ENCODE data around the gene ANO2. TPM values are rescaled to one million over a fixed set of nuclear protein-coding genes. Genes with fewer than 3 reads are reported as not detected.

Gene ANO2
- total RNA-seq, 1 experiment from 2014 or later, result not detected

- Histone ChIP-seq H3F3A (ENCODE audit: low read length, unreplicated experiment) (no peaks in the 10 kb centered on the region), H3K4me1 (ENCODE audit: insufficient read depth, low read length) (no peaks in the 10 kb centered on the region), H3K4me2 (ENCODE audit: low read length) (no peak overlapping the region), H3K9me3 (ENCODE audit: low read length) (no peaks in the 10 kb centered on the region), H3K79me2 (ENCODE audit: low read length) (no peaks in the 10 kb centered on the region), H3K27ac (ENCODE audit: low read length) (no peak overlapping the region), H3K27me3 (ENCODE audit: low read length) (peaks cover 40% of the 10 kb centered on the region), H3K36me3 (ENCODE audit: low read depth, low read length) (no peaks in the 10 kb centered on the region), H4K20me1 (ENCODE audit: low read length) (no peaks in the 10 kb centered on the region), H3K9me2 (replicated peaks; ENCODE audit: low read length) (no peaks in the 10 kb centered on the region), H2AFZ (ENCODE audit: low read length) (no peak overlapping the region), H3K9ac (ENCODE audit: low read length) (no peak overlapping the region), H3K4me3 (ENCODE audit: low read length) (no peak overlapping the region)
- ChIA-PET CTCF (no interaction called here), POLR2A (ENCODE audit: unreplicated experiment) (no interaction called here)
- ATAC-seq (no peak), DNase-seq (no peak)
- TF ChIP-seq CTCF (conservative IDR thresholded peaks at IDR 0.05; ENCODE audit: low read depth, low read length), result no peak
- no peak for TF ChIP-seq EZH2 (IDR thresholded peaks at IDR 0.05; ENCODE audit: low read length, unreplicated experiment)
- TF ChIP-seq EZH2phosphoT487 (IDR thresholded peaks at IDR 0.05; ENCODE audit: borderline replicate concordance, low read length), result no peak
- no TSS peak for BruUV-seq (replicated peaks)
- intact Hi-C loops (cut with micrococcal nuclease), result no loop called here
Observed at GRCh38 chr12:5969974-5970690, 25.1 kb upstream of the ANO2 start.

- Histone ChIP-seq H3K36me3 (ENCODE audit: low read depth, low read length) (no peaks in the 10 kb centered on the region), H3K27me3 (ENCODE audit: low read length) (peaks cover 33% of the 10 kb centered on the region), H3K9me2 (replicated peaks; ENCODE audit: low read length) (no peaks in the 10 kb centered on the region), H3K4me1 (ENCODE audit: insufficient read depth, low read length) (no peaks in the 10 kb centered on the region), H3K4me3 (ENCODE audit: low read length) (no peak overlapping the region), H3K4me2 (ENCODE audit: low read length) (no peak overlapping the region), H3K27ac (ENCODE audit: low read length) (no peak overlapping the region), H3K9me3 (ENCODE audit: low read length) (no peaks in the 10 kb centered on the region), H4K20me1 (ENCODE audit: low read length) (no peaks in the 10 kb centered on the region), H2AFZ (ENCODE audit: low read length) (no peak overlapping the region), H3K79me2 (ENCODE audit: low read length) (no peaks in the 10 kb centered on the region), H3K9ac (ENCODE audit: low read length) (no peak overlapping the region), H3F3A (ENCODE audit: low read length, unreplicated experiment) (no peaks in the 10 kb centered on the region)
- TF ChIP-seq EZH2 (IDR thresholded peaks at IDR 0.05; ENCODE audit: low read length, unreplicated experiment), result no peak
- no peak for TF ChIP-seq EZH2phosphoT487 (IDR thresholded peaks at IDR 0.05; ENCODE audit: borderline replicate concordance, low read length)
- TF ChIP-seq CTCF (conservative IDR thresholded peaks at IDR 0.05; ENCODE audit: low read depth, low read length), result no peak
- CTCF ChIA-PET, result no interaction called here
- no peak for DNase-seq
- no TSS peak for BruUV-seq (replicated peaks)
- no peak for ATAC-seq
- POLR2A ChIA-PET (ENCODE audit: unreplicated experiment), result no interaction called here
- intact Hi-C loops (cut with micrococcal nuclease), result no loop called here
Observed at GRCh38 chr12:5969156-5969973, 24.3 kb upstream of the ANO2 start.
